Measurements from ENCODE around the gene SCCPDH. TPM values are rescaled to one million over a fixed set of nuclear protein-coding genes. Genes with fewer than 3 reads are reported as not detected.

The SCCPDH gene
- total RNA-seq, 1 donor from 2014 or later = 9.3 TPM

- H3K36me3 Mint-ChIP-seq (ENCODE audit: low read depth) = peaks cover 2% of the 10 kb centered on the region
- ATAC-seq (ENCODE audit: low read depth) (no peak), DNase-seq (no peak)
- TF ChIP-seq CTCF (IDR thresholded peaks at IDR 0.05) = no peak
- peaks cover 11% of the 10 kb centered on the region for H3K4me1 Mint-ChIP-seq
- no peak overlapping the region for H3K27ac Mint-ChIP-seq
- H3K9me3 Mint-ChIP-seq = no peaks in the 10 kb centered on the region
- CTCF ChIA-PET = no interaction called here
- POLR2A ChIA-PET = no interaction called here
- peaks cover 6% of the 10 kb centered on the region for H3K27me3 Mint-ChIP-seq
- H3K4me3 Mint-ChIP-seq = no peak overlapping the region
- intact Hi-C loops (cut with micrococcal nuclease) = no loop called here
These were observed 55.5 kb downstream of the SCCPDH start for GRCh38 chr1:246779561-246780175.

DNA sequence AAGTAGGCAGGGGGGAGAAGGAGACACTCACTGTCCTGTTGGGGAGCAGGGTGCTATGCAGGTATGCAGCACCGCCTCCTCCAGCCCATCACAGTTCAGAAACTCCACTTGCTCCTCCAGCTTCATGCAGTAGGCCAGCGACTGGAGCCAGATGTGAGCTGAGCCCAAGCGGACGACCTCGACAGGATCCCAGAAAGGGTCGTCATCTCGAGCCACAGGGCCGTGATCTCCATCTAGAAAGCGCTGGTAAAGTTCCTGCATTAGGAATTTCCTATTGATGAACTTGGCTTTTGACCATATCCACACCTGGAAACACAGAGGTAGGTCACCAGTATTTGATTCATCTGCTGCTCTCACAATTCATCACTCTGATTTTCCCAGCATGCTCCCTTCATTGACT lies 56.1 kb downstream of the SCCPDH start:
- TF ChIP-seq CTCF (IDR thresholded peaks at IDR 0.05) = no peak
- intact Hi-C loops (cut with micrococcal nuclease) = no loop called here
- no peak overlapping the region for H3K4me3 Mint-ChIP-seq
- CTCF ChIA-PET = no interaction called here
- POLR2A ChIA-PET = no interaction called here
- no peak overlapping the region for H3K27ac Mint-ChIP-seq
- peaks cover 2% of the 10 kb centered on the region for H3K36me3 Mint-ChIP-seq (ENCODE audit: low read depth)
- H3K27me3 Mint-ChIP-seq = peaks cover 6% of the 10 kb centered on the region
- no peak for ATAC-seq (ENCODE audit: low read depth)
- DNase-seq = no peak
- no peaks in the 10 kb centered on the region for H3K9me3 Mint-ChIP-seq
- peaks cover 17% of the 10 kb centered on the region for H3K4me1 Mint-ChIP-seq

DNA sequence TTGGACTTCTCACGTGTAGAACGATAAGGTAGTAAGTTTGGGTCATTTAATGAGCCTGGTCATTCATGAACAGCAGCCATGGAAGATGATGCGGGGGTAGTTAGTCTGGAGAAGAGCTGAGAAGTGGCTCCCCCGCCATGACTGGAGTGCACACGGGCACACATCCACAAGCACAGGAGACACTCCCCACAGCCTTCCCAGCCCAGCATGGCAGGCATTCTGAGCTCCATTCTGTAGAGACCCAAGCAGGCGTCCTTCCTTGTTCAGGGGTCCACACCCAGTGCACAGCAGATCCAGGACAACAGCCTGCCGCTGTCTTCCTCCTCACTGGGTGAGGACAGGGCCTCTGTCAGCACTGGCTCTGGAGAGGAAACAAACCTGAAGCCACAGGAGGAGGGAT lies 57.0 kb downstream of the SCCPDH start:
- TF ChIP-seq CTCF (IDR thresholded peaks at IDR 0.05) = no peak
- Mint-ChIP-seq H3K27me3 (peaks cover 6% of the 10 kb centered on the region), H3K9me3 (no peaks in the 10 kb centered on the region), H3K36me3 (ENCODE audit: low read depth) (peaks cover 2% of the 10 kb centered on the region), H3K4me3 (no peak overlapping the region), H3K4me1 (peaks cover 17% of the 10 kb centered on the region), H3K27ac (no peak overlapping the region)
- DNase-seq (no peak), ATAC-seq (ENCODE audit: low read depth) (no peak)
- intact Hi-C loops (cut with micrococcal nuclease) = no loop called here
- CTCF ChIA-PET = no interaction called here
- POLR2A ChIA-PET = no interaction called here

GRCh38 chr1:246782120-246782900 lies 58.1 kb downstream of the SCCPDH start:
- CTCF ChIA-PET = no interaction called here
- Mint-ChIP-seq H3K36me3 (ENCODE audit: low read depth) (no peaks in the 10 kb centered on the region), H3K27me3 (peaks cover 6% of the 10 kb centered on the region), H3K4me1 (peaks cover 17% of the 10 kb centered on the region), H3K4me3 (no peak overlapping the region), H3K27ac (no peak overlapping the region), H3K9me3 (no peaks in the 10 kb centered on the region)
- no peak for TF ChIP-seq CTCF (IDR thresholded peaks at IDR 0.05)
- intact Hi-C loops (cut with micrococcal nuclease) = no loop called here
- POLR2A ChIA-PET = no interaction called here
- ATAC-seq (ENCODE audit: low read depth) (no peak), DNase-seq (no peak)

DNA sequence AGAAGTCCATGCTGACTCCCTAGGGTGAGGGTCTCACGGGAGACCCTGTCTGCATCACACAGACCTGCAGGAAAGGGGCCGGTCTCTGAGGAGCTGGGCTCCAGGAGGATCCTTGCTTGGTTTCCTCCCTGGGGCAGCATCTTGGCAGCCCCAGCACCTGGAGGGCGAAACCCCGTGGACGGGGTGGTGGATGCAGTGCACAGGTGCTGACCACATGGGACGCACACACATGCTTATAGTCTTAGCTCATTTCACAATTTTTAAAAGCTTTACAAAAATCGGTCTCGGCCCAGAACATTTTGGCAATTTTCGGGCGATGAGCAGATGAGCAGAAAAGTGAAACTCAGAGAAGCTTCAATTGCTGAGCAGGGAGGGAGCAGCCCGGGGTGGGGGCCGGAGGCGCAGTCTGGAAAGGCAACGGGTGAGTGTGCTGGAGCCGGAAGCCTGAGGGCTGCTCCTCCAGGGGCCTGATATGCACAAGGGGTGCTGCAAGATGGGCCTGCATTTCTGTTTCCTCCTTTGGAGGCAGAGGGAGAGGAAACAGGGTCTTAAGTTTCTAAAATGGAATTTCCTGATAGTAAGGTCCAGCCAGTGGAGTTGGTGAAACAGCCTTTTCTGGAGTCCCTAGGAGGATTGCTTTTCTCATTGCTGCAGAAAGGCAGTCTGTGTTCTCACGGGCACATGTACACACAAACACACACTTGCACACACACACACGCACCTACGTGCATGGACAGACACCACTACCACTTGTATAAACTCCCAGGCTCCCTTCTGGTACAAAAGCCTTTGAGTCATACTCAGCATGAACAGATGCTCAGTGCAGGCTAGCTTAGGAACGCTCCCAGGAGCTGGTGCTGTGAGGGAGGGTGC lies 60.6 kb downstream of the SCCPDH start:
- Mint-ChIP-seq H3K4me3 (peak overlapping the region; percentile 76), H3K36me3 (ENCODE audit: low read depth) (no peaks in the 10 kb centered on the region), H3K27me3 (peaks cover 16% of the 10 kb centered on the region), H3K4me1 (peaks cover 20% of the 10 kb centered on the region), H3K9me3 (no peaks in the 10 kb centered on the region), H3K27ac (no peak overlapping the region)
- ChIA-PET POLR2A (no interaction called here), CTCF (no interaction called here)
- intact Hi-C loops (cut with micrococcal nuclease) = no loop called here
- no peak for TF ChIP-seq CTCF (IDR thresholded peaks at IDR 0.05)
- DNase-seq = no peak
- ATAC-seq (ENCODE audit: low read depth) = peak; percentile 45

Data from activated B cell treated with CpG ODN at 0.5 μM for 24 hours (primary cell).